ENCODE data around the gene MTCL1.

- TF ChIP-seq CTCF (IDR thresholded peaks at IDR 0.05 in 2 of 3, conservative IDR thresholded peaks at IDR 0.05 in 1 of 3; ENCODE audit: borderline replicate concordance in 1 of 3, insufficient read depth in 1 of 3, low read depth in 2 of 3, low read length in 2 of 3) = no peak
- TF ChIP-seq SIN3A (IDR thresholded peaks at IDR 0.05; ENCODE audit: low read depth) = no peak
- no peak for TF ChIP-seq POLR2A (IDR thresholded peaks at IDR 0.05; ENCODE audit: borderline replicate concordance, extremely low read depth, insufficient read depth, insufficient read length)
- no peak for TF ChIP-seq CEBPB (IDR thresholded peaks at IDR 0.05; ENCODE audit: low read depth)
- TF ChIP-seq POLR2AphosphoS5 (IDR thresholded peaks at IDR 0.05; ENCODE audit: low read depth, low read length) = no peak
- TF ChIP-seq EZH2 (IDR thresholded peaks at IDR 0.05) = no peak
- TF ChIP-seq RAD21 (IDR thresholded peaks at IDR 0.05; ENCODE audit: low read depth) = no peak
- TF ChIP-seq EGR1 (IDR thresholded peaks at IDR 0.05; ENCODE audit: low read depth) = no peak
- no peak for TF ChIP-seq TCF7L2 (IDR thresholded peaks at IDR 0.05; ENCODE audit: borderline replicate concordance, extremely low read depth, insufficient read depth, insufficient read length)
- no peak for TF ChIP-seq JUND (IDR thresholded peaks at IDR 0.05)
- no peak for TF ChIP-seq REST (IDR thresholded peaks at IDR 0.05; ENCODE audit: low read depth)
- TF ChIP-seq ZNF274 (IDR thresholded peaks at IDR 0.05; ENCODE audit: low read depth, low read length) = no peak
Observed at GRCh38 chr18:8854962-8855361, 149.6 kb downstream of the MTCL1 start.

All from HCT116 (cell line).